Activated naive CD8-positive, alpha-beta T cell (primary cell): ENCODE results near the gene C3orf22.
A peak's percentile ranks its signal among the peaks of the same experiment; 100 is the strongest.

ENCODE experiments used
- H3K27ac Mint-ChIP-seq: one replicate; pipeline ENCODE4 v1.8.0; 2021; ENCODE audit warnings: mixed read lengths
- H3K27me3 Mint-ChIP-seq: one replicate; pipeline ENCODE4 v1.8.0; 2021; ENCODE audit warnings: mixed read lengths
- H3K36me3 Mint-ChIP-seq: one replicate; pipeline ENCODE4 v1.8.0; 2021; ENCODE audit warnings: mixed read lengths
- H3K4me1 Mint-ChIP-seq: one replicate; pipeline ENCODE4 v1.8.0; 2021; ENCODE audit warnings: low read depth, mixed read lengths
- H3K4me3 Mint-ChIP-seq: one replicate; pipeline ENCODE4 v1.8.0; 2021; ENCODE audit warnings: mild to moderate bottlenecking, mixed read lengths
- H3K9me3 Mint-ChIP-seq: one replicate; pipeline ENCODE4 v1.8.0; 2021; ENCODE audit warnings: low read depth, mixed read lengths

Gene C3orf22

DNA sequence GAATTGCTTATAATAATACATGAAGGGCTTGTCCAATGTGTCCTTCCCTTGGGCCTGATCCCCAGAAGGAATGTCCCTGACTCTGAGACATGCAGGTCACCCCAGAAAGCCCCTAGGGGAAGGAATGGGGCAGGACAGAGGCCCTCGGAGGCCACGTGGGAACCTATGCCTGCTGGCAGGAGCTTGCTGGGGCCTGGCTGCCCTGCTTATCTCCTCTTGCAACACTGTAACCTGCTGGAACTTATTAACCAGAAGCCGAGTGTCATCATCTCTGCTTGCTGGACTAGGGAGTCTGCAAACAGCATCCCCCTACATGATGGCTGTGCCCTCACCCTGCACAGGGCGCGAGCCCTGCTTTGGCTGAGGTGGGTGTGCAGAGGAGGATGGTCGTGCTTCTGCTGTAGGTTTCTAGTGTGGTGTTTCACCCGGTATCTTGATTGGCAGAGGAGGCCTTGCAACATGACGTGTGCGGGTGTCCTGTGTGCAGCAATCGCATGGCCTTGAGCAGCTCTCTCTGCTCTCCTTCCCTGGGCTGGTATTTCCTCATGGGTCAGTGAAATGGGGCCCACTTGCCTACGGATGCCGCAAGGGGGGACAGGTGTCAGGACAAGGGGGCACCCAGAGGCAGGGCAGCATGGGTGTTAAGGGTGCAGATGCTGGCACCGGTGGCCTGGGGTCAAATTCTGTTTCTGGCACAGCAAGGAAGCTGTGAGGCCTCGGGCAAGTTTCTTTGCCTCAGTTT is 29.8 kb downstream of the C3orf22 start:
- no peaks in the 10 kb centered on the region for H3K4me1 Mint-ChIP-seq
- H3K9me3 Mint-ChIP-seq = no peaks in the 10 kb centered on the region
- no peak overlapping the region for H3K4me3 Mint-ChIP-seq
- H3K27ac Mint-ChIP-seq = no peak overlapping the region
- H3K36me3 Mint-ChIP-seq = no peaks in the 10 kb centered on the region
- H3K27me3 Mint-ChIP-seq = peaks cover 2% of the 10 kb centered on the region

DNA sequence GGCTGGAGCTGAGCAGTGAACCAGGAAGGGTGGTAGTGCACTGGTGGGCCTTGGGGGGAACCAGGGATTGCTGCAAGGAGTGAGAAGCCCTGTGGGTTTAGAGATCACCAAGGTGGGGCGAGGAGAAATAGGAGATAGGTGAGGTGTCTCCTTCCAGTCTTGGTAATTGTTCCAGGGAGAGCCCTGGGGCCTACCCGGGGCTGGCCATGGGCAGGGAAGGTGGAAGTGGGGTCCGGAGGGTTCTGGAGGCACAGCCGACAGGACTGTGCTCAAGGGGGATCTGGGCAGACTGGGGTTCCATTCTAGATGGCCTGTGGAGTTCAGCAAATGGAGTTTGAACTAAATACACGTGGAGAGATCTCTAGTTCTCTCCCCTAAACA is 30.3 kb downstream of the C3orf22 start:
- no peaks in the 10 kb centered on the region for H3K36me3 Mint-ChIP-seq
- H3K9me3 Mint-ChIP-seq = no peaks in the 10 kb centered on the region
- no peaks in the 10 kb centered on the region for H3K27me3 Mint-ChIP-seq
- H3K27ac Mint-ChIP-seq = no peak overlapping the region
- no peaks in the 10 kb centered on the region for H3K4me1 Mint-ChIP-seq
- H3K4me3 Mint-ChIP-seq = no peak overlapping the region

DNA sequence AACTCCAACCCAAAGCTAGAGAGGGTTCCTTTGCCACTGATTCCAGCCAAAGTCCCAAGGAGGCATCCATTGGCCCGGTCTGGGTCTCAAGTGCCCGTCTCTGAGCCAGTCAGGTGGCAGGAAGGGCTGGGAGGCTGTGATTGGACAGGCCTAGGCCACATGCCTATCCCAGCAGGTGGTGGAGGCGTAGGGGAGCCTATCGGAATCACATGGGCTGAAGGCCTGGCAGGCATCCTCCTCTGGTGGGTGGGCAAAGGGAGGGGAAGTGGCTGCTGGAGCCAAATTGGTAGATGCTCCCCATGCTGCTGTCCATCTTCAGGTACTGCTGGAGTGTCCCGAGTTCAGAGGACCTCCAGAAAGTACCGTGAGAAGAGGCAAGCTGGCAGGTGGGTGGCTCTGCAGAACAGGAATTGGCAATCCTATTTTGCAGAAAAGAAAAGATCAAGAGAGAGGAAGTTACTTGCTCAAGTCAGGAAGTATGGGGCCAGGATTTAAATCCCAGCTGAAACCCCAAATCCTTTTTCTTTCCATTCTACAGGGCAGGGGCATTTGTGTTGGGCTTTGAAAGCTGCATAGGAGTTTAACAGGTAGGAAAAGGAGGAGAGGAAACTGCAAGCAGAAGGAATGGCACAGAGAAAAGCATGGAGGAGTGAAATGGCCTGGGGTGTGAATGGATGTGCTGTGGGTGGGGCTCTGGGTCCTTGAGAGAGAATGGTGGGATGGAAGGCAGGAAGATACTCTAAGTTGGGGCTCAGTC is 31.1 kb downstream of the C3orf22 start:
- Mint-ChIP-seq H3K27ac (no peak overlapping the region), H3K36me3 (no peaks in the 10 kb centered on the region), H3K4me3 (no peak overlapping the region), H3K27me3 (peaks cover 3% of the 10 kb centered on the region), H3K4me1 (no peaks in the 10 kb centered on the region), H3K9me3 (no peaks in the 10 kb centered on the region)

DNA sequence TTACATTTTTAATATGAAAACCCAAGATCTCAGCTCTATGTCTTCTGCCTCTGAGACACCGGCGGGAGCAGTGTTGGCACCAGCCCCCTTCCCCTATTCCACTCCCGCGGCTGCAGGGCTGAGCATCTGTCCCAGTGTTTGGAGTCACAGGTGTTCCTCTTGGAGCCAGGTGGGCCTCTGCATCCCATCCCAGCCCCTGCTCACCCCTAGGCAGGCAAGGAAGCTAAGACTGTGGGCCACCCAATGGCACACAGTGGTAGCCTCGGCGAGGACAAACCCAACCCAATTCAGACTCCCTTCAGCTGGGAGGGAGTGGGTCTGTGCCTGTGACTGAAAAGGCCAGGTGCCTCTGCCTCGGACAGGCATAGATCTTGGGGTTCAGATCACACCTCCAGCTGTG is 31.7 kb downstream of the C3orf22 start:
- Mint-ChIP-seq H3K4me3 (no peak overlapping the region), H3K27ac (no peak overlapping the region), H3K27me3 (peaks cover 7% of the 10 kb centered on the region), H3K9me3 (no peaks in the 10 kb centered on the region), H3K4me1 (no peaks in the 10 kb centered on the region), H3K36me3 (no peaks in the 10 kb centered on the region)

DNA sequence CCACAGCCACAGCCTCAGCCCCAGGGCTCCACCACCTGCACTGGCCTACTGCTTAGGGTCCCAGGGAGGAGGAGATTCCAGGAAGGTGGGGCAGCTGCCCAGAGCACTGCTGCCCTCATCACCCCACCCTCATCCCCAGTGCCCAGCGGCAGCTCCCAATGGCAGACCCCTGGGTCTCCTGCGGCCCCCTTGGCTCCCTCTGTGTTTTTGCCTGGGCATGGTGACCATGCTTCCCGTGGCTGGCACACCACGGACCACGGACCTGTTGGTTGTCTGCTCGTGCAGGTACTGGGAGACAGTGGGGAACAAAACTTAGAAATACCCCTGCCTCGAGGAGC is 32.1 kb downstream of the C3orf22 start:
- Mint-ChIP-seq H3K27me3 (peaks cover 7% of the 10 kb centered on the region), H3K4me1 (no peaks in the 10 kb centered on the region), H3K36me3 (no peaks in the 10 kb centered on the region), H3K9me3 (no peaks in the 10 kb centered on the region), H3K4me3 (no peak overlapping the region), H3K27ac (no peak overlapping the region)

DNA sequence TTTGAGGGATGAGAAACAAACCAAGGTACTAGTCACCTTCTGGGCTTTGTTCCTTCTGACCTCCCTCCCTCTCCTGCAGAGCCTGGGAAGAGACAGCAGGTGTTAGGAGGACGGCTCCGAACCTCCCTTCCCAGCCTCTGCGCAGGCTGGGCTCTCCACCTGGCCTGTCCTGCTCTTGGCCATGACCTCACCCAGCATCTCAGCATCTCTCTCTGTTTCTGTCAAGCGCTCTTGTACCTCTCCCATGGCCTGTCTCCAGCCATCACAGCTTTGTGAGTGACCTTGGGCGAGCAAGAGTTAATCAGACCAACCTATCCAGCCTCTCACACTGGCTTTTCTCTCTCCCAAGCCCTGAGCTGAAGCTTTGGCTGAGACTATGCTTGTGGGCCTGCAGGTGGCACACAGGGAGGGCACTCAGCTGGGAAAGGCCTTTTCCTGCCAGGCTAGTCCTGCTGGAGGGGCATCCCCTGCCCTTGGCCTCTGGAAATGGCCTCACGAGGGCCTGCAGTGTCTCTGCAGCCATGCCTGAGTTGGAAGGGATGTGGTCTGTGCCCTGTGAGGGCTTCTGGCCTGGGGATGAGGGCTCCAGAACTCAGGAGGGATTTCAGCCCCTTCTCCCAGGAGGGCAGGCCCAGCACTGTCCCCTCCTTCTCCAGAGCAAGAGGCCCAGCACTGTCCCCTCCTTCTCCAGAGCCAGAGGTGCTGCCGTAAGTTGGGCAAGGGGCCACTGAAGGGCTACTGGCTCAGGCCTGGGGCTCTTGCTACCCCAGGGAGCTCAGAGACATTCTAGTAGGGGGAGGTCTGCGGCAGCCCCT is 32.7 kb downstream of the C3orf22 start:
- H3K4me1 Mint-ChIP-seq = no peaks in the 10 kb centered on the region
- H3K4me3 Mint-ChIP-seq = no peak overlapping the region

DNA sequence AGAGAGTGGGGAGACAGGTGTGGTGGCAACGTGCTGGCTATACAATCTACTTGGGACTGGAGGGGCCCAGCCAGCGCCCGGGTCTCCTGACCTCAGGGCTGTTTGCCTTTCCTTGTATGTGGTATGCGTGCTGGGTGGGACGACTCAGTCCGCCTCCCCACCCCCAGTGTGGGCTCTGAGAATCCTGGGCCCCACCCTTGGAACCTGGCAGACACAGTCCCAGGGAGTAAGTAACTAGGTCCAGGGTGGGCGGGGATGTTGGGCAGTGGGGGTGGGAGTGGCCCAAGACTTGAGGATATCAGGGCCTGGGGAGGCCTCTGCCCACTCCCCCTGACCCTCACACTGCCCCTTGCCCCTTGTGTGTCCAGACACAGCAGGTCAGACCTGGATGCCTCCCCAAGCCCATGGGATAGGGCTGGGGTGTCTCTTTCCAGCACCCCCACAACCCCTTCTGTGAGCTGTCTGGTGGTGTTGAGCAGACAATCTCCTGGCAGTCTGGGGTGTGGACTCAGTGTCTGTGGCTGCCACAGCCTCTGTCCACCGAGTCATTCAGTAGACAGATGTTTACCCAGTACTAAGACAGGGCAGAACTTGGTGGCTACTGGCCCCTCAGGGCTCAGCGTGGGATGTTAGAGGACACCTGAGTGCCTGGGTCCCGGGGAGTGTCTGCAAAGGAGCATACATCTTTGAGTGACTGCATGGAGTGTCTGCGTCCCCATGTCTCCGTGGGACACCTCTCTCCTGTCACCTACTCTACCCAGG is 33.5 kb downstream of the C3orf22 start:
- Mint-ChIP-seq H3K27ac (no peak overlapping the region), H3K4me1 (no peaks in the 10 kb centered on the region), H3K9me3 (no peaks in the 10 kb centered on the region), H3K36me3 (no peaks in the 10 kb centered on the region), H3K4me3 (peak overlapping the region; percentile 23), H3K27me3 (peaks cover 7% of the 10 kb centered on the region)

More for the DNA sequence above, 32.7 kb downstream of the C3orf22 start:
- Mint-ChIP-seq H3K36me3 (no peaks in the 10 kb centered on the region), H3K27me3 (peaks cover 7% of the 10 kb centered on the region), H3K9me3 (no peaks in the 10 kb centered on the region), H3K27ac (no peak overlapping the region)

DNA sequence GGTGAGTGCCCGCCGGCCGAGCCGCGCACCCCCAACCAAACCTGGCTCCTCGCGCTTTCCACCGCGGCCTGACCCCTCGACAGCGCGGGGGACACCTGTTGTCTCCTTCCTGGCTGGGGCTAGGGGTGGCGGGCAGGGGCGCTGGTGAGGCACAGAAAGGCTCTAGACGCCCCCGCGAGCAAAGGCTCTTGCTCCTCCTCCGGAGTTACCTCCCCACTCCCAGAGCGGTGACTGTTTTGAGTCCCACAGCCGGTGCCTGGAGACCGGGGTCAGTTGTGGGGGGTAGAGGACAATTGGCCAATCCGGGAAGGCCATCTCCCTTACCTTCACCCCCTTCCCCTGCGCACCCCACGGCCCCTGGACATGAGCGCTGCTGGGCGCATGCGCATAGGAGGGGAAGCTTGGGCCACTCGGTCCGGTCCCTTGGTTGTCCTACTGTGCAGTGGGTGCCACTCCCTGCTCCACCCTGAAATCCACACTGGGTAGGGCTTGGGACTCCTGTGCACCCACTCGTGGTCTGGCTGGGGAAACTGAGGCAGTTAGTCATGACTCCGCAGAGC is 34.2 kb downstream of the C3orf22 start:
- no peaks in the 10 kb centered on the region for H3K4me1 Mint-ChIP-seq
- H3K4me3 Mint-ChIP-seq = peak overlapping the region; percentile 23
- H3K27ac Mint-ChIP-seq = no peak overlapping the region
- H3K9me3 Mint-ChIP-seq = no peaks in the 10 kb centered on the region
- peaks cover 7% of the 10 kb centered on the region for H3K27me3 Mint-ChIP-seq
- no peaks in the 10 kb centered on the region for H3K36me3 Mint-ChIP-seq

DNA sequence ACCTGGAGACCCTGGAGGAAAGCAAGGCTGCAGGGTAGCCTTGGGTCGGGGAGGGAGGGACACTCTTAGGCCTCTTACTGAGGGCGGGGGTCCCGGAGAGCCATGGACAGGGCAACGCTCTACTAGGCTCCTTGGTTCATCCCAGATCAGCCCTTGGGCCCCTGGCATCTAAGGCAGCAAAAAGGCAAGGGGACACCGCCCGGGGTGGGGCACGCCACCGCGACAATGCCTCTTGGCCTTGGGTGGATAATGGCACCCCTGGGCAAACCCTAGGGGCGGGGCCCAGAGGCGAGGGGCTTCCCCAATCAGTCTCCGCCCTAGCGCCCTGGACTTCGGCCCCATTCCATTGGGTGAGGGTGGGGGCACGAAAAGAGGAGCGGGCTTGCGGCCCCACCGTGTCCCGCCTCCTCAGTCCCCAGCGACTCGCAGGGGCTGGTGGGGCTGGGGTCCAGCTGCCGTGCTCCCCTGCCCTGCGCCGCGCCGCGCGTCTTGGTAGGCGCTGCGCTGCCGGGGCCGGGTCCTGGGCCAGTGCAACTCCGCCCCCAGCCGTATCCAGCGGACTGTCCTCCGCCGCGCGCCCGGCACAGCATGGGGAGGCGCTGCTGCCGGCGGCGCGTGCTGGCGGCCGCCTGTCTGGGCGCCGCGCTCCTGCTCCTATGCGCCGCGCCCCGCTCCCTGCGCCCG is 34.8 kb downstream of the C3orf22 start, which contains the start of gene CHST13:
TSS of gene CHST13 (plus strand) at position 411 of the 684 bp plus-strand sequence. CDS start at position 589, 178 bp downstream.
- peaks cover 7% of the 10 kb centered on the region for H3K27me3 Mint-ChIP-seq
- H3K36me3 Mint-ChIP-seq = no peaks in the 10 kb centered on the region
- H3K9me3 Mint-ChIP-seq = no peaks in the 10 kb centered on the region
- no peak within 1 kb of the TSS for H3K27ac Mint-ChIP-seq
- no peaks in the 10 kb centered on the region for H3K4me1 Mint-ChIP-seq
- H3K4me3 Mint-ChIP-seq = peak within 1 kb of the TSS; percentile 23

DNA sequence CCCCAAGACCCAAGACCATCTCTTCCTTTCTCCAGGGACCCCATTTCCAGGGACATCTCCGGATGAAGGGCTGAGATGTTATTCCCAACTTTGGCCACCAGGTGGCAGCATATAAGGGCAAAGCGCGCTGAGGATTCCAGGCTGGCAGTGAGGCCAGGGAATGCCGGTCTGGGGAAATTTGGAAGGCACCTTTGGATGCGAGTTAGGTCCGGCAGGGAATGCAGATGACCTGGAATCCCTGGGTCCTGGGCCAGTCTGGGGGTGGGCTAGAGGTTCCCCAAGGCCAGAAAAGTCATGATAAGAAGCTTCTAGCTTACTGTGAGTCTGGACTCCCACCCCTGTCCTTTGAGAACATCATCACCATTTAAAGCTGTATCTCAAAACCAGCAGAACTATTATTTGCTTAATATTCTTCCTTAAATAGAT is 36.4 kb downstream of the C3orf22 start:
- H3K27ac Mint-ChIP-seq = no peak overlapping the region
- no peaks in the 10 kb centered on the region for H3K4me1 Mint-ChIP-seq
- no peaks in the 10 kb centered on the region for H3K36me3 Mint-ChIP-seq
- peaks cover 7% of the 10 kb centered on the region for H3K27me3 Mint-ChIP-seq
- no peaks in the 10 kb centered on the region for H3K9me3 Mint-ChIP-seq
- no peak overlapping the region for H3K4me3 Mint-ChIP-seq

DNA sequence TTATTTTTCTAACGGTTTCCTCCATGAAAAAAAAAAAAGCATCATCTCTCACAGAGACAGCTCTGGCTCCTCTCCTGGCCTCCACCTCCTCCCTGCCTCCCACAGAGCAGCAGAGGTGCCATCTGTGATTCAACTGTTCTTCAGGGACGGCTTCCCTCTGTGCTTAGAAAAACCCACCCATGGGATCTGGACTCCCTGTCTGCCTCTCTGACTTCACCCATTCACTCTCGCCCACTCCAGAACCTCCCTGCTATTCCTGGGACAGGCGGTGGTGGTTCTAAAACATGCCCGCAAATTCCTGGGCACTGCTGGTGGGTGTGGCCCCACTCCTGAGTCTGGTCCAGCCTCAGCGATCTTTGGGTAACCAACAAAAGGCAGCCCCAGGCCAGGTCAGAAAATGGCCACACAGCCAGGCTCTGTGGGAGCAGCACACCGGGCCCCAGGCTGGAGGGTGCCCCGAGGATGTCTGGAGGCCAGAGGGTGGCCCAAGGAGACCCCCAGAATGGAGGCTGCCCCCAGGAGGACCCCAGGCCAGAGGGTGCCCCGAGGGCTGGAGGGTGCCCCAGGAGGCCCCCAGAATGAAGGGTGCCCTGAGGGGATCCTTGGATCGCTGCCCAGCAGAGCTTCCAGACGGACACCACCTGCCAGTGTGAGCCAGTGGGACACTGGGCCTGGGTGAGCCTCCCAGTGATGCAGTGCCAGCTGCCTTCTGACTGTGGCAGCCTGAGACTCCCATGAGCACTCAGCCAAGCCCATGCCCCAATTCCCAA is 37.4 kb downstream of the C3orf22 start:
- Mint-ChIP-seq H3K4me3 (no peak overlapping the region), H3K9me3 (no peaks in the 10 kb centered on the region), H3K36me3 (no peaks in the 10 kb centered on the region), H3K27me3 (peaks cover 7% of the 10 kb centered on the region), H3K27ac (no peak overlapping the region), H3K4me1 (no peaks in the 10 kb centered on the region)

DNA sequence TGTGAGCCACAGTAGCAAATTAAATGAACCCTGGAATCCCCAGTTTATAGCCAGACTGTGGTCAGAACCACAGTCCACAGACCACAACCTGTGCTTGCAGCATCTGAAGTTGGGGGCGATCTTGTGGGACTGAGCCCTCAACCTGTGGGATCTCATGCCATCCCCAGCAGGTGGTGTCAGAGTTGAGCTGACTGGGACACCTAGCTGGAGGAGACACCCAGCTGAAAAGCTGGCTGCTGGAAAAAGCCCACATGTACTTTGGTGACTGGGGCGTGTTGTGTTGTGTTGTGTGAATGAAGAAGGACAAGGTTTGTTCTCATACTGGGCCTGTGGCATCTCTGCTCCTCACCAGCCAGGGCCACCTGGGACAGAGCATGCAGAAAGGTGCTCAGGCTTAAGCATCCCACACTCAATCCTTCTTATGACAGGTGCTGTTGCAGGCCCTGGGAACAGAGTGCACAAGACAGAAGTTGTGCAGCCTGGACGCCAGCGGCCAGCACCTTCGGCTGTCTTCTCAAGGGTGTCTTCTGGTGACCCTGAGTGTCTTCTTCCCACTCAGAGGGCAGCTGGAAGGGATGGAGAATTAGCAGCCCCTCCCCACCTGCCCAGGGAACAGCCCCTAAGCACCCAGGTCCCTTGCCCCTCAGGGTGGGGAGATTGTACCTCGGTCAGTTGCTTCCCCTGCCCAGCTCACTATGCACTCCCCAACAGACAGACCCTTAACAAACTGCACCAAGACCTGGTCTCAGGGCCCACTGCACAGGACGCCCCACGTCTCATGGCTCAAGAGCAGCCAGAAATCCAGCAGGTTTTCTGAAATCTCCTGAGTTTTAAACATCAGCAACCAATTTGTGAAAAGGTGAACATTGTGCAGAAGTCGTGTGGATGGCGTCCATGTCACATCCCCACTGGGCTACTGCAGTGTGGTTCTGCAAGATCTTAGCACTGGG is 39.0 kb downstream of the C3orf22 start:
- no peak overlapping the region for H3K27ac Mint-ChIP-seq

More for the DNA sequence above, 39.0 kb downstream of the C3orf22 start:
- H3K27me3 Mint-ChIP-seq = peaks cover 7% of the 10 kb centered on the region
- no peaks in the 10 kb centered on the region for H3K4me1 Mint-ChIP-seq
- H3K36me3 Mint-ChIP-seq = no peaks in the 10 kb centered on the region
- no peaks in the 10 kb centered on the region for H3K9me3 Mint-ChIP-seq
- no peak overlapping the region for H3K4me3 Mint-ChIP-seq
